ENCODE data around the gene PPP2R5C. TPM values are rescaled to one million over a fixed set of nuclear protein-coding genes. Genes with fewer than 3 reads are reported as not detected.

PPP2R5C gene
- total and polyA plus RNA-seq, 2 of the 4 experiments (the other 2 are of a cell fraction): 65.9 to 78.7 TPM

DNA sequence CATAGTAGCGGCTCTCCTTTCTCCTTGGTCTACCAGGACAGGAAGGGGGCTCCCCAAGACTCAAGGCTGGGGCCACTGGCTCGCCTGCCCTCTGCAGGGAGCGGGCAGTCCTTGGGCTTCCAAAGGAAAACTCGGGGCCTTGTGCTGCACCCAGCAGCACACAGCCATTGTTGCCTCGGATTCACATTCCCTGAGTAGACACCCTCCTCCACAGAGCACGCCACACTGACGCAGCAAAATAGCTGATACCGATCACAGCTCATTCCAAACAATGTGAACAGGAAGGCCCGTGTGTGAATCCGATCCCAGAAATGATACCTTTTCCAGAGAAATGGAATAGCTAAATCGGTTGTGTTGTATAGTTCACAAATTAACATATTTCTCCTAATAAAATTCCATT lies 137.8 kb downstream of the PPP2R5C start:
- Histone ChIP-seq H3K23ac (ENCODE audit: low read depth, low read length) (no peak overlapping the region), H4K20me1 (ENCODE audit: insufficient read depth, low read length) (no peaks in the 10 kb centered on the region), H3K36me3 (ENCODE audit: control insufficient read depth, insufficient read depth, low read length) (peaks cover 48% of the 10 kb centered on the region), H2BK20ac (ENCODE audit: low read depth, low read length) (no peak overlapping the region), H3K4me3 (ENCODE audit: insufficient read depth, low read depth, low read length) (no peak overlapping the region), H3K27me3 (ENCODE audit: control insufficient read depth, insufficient read depth, low read length) (no peaks in the 10 kb centered on the region), H4K5ac (ENCODE audit: low read depth, low read length) (no peak overlapping the region), H3K4me2 (ENCODE audit: low read depth, low read length) (no peak overlapping the region), H2BK5ac (ENCODE audit: low read depth, low read length, poor library complexity, severe bottlenecking) (no peak overlapping the region), H3K4ac (ENCODE audit: low read depth, low read length) (no peak overlapping the region), H3K9me3 (ENCODE audit: control insufficient read depth, insufficient read depth, low read length) (no peaks in the 10 kb centered on the region), H3K79me1 (ENCODE audit: low read depth in 1 of 2, low read length in 2 of 2) (no peaks in the 10 kb centered on the region; a peak in 1 of 4 replicates), H2AFZ (replicated peaks; ENCODE audit: low read length, poor library complexity) (no peak overlapping the region), H3K56ac (ENCODE audit: extremely low read depth, insufficient read depth, low read length) (no peak overlapping the region), H2AK5ac (ENCODE audit: low read depth, low read length) (no peak overlapping the region), H4K91ac (ENCODE audit: insufficient read depth, low read depth, low read length) (no peak overlapping the region), H3K4me1 (ENCODE audit: control insufficient read depth, insufficient read depth, low read length) (no peaks in the 10 kb centered on the region), H2BK15ac (ENCODE audit: low read depth, low read length) (no peak overlapping the region), H3K9me1 (ENCODE audit: insufficient read depth, low read length) (no peaks in the 10 kb centered on the region), H4K8ac (ENCODE audit: low read depth in 2 of 2, low read length in 2 of 2) (no peak overlapping the region), H2BK120ac (ENCODE audit: low read depth, low read length) (no peak overlapping the region), H3K14ac (replicated peaks; ENCODE audit: low read depth, low read length) (no peak overlapping the region), H3K18ac (ENCODE audit: low read depth, low read length) (no peak overlapping the region), H2AK9ac (replicated peaks; ENCODE audit: low read depth, low read length, poor library complexity) (no peak overlapping the region), H3K27ac (ENCODE audit: insufficient read depth, low read length) (no peak overlapping the region), H3K9ac (ENCODE audit: low read depth, low read length) (no peak overlapping the region)
- ChIA-PET POLR2A (ENCODE audit: unreplicated experiment) (no interaction called here), CTCF (interaction anchor here (0.5 kb wide), 1 partner anchor 87 kb away, joined by 3 read pairs; no protein-coding TSS in a partner anchor)
- TF ChIP-seq BHLHE40 (IDR thresholded peaks at IDR 0.05; ENCODE audit: low read depth, low read length): no peak
- TF ChIP-seq, protein P1, sequence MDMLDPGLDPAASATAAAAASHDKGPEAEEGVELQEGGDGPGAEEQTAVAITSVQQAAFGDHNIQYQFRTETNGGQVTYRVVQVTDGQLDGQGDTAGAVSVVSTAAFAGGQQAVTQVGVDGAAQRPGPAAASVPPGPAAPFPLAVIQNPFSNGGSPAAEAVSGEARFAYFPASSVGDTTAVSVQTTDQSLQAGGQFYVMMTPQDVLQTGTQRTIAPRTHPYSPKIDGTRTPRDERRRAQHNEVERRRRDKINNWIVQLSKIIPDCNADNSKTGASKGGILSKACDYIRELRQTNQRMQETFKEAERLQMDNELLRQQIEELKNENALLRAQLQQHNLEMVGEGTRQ (IDR thresholded peaks at IDR 0.05; ENCODE audit: low read depth, low read length): no peak
- no peak for TF ChIP-seq FOS (IDR thresholded peaks at IDR 0.05; ENCODE audit: low read depth, low read length)
- no peak for TF ChIP-seq MXI1 (IDR thresholded peaks at IDR 0.05; ENCODE audit: borderline replicate concordance, low read depth, low read length)
- TF ChIP-seq CEBPB (IDR thresholded peaks at IDR 0.05; ENCODE audit: low read depth, low read length): no peak
- TF ChIP-seq, protein P2, sequence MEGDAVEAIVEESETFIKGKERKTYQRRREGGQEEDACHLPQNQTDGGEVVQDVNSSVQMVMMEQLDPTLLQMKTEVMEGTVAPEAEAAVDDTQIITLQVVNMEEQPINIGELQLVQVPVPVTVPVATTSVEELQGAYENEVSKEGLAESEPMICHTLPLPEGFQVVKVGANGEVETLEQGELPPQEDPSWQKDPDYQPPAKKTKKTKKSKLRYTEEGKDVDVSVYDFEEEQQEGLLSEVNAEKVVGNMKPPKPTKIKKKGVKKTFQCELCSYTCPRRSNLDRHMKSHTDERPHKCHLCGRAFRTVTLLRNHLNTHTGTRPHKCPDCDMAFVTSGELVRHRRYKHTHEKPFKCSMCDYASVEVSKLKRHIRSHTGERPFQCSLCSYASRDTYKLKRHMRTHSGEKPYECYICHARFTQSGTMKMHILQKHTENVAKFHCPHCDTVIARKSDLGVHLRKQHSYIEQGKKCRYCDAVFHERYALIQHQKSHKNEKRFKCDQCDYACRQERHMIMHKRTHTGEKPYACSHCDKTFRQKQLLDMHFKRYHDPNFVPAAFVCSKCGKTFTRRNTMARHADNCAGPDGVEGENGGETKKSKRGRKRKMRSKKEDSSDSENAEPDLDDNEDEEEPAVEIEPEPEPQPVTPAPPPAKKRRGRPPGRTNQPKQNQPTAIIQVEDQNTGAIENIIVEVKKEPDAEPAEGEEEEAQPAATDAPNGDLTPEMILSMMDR (conservative IDR thresholded peaks at IDR 0.05; ENCODE audit: low read depth, low read length): no peak
- TF ChIP-seq RFX5 (IDR thresholded peaks at IDR 0.05; ENCODE audit: low read depth, low read length): no peak
- no peak for TF ChIP-seq MAZ (IDR thresholded peaks at IDR 0.05; ENCODE audit: borderline replicate concordance, low read depth, low read length)
- TF ChIP-seq MAFK (IDR thresholded peaks at IDR 0.05; ENCODE audit: low read depth, low read length): no peak
- TF ChIP-seq NFE2L2 (IDR thresholded peaks at IDR 0.05; ENCODE audit: low read depth, low read length): no peak
- no peak for TF ChIP-seq POLR2A (IDR thresholded peaks at IDR 0.05; ENCODE audit: low read depth, low read length)
- TF ChIP-seq SMC3 (IDR thresholded peaks at IDR 0.05; ENCODE audit: low read depth, low read length): no peak
- no peak for TF ChIP-seq CHD1 (IDR thresholded peaks at IDR 0.05; ENCODE audit: low read depth, low read length)
- TF ChIP-seq RCOR1 (IDR thresholded peaks at IDR 0.05; ENCODE audit: insufficient replicate concordance, low read length): no peak
- TF ChIP-seq, protein P3, sequence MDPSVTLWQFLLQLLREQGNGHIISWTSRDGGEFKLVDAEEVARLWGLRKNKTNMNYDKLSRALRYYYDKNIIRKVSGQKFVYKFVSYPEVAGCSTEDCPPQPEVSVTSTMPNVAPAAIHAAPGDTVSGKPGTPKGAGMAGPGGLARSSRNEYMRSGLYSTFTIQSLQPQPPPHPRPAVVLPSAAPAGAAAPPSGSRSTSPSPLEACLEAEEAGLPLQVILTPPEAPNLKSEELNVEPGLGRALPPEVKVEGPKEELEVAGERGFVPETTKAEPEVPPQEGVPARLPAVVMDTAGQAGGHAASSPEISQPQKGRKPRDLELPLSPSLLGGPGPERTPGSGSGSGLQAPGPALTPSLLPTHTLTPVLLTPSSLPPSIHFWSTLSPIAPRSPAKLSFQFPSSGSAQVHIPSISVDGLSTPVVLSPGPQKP (IDR thresholded peaks at IDR 0.05; ENCODE audit: borderline replicate concordance, low read depth, low read length): no peak
- no peak for TF ChIP-seq RAD21 (IDR thresholded peaks at IDR 0.05; ENCODE audit: low read length)
- no peak for DNase-seq
- dilution Hi-C loops (cut with HindIII; ENCODE audit: low sequenced_read_pairs, unreplicated experiment) (no loop called here), intact Hi-C loops (cut with micrococcal nuclease) (loop anchor here (10.0 kb wide), 1 partner anchor 124 kb away; no protein-coding TSS in a partner anchor), in situ Hi-C loops (cut with MboI; ENCODE audit: low sequenced_read_pairs) (no loop called here)
- 100% methylated on average over 2 of the region's 11 CpGs; no CpG with 5 or more reads in 1 of the 2 experiments for WGBS, 2 experiments (ENCODE audit: extremely low coverage in 2 of 2, insufficient read length in 1 of 2)
- BruUV-seq (replicated peaks): no TSS peak
- no peak for ATAC-seq (ENCODE audit: low read depth)
